Naive B cell (primary cell): ENCODE results near the gene IL17D. TPM values are rescaled to one million over a fixed set of nuclear protein-coding genes. Genes with fewer than 3 reads are reported as not detected.
A peak's percentile ranks its signal among the peaks of the same experiment; 100 is the strongest.
"Not testable (repeated sequence)": the region's sequence is repeated elsewhere in the genome, so short reads cannot be mapped to it uniquely, and the experiment has no call there.

ENCODE experiments used
- ATAC-seq, 2 donors: fragments of 150-1000 bp; cut with Tn5 transposase; 2 replicates each; pipeline ENCODE4 v1.10.0; 2021; ENCODE audit warnings: low read depth in 2 of 2, mild to moderate bottlenecking in 2 of 2, moderate library complexity in 2 of 2
- DNase-seq: peaks from one replicate; pipeline ENCODE4 v3.0.0; 2022
- H3K27ac Mint-ChIP-seq, 6 donors: one replicate each; pipeline ENCODE4 v1.8.0; 2020 to 2022; ENCODE audit warnings: mild to moderate bottlenecking in 6 of 6, mixed read lengths in 6 of 6, moderate library complexity in 5 of 6, inconsistent platforms in 2 of 6
- H3K27me3 Mint-ChIP-seq, 3 donors: one replicate each; pipeline ENCODE4 v1.8.0; 2021 to 2022; ENCODE audit warnings: mixed read lengths in 3 of 3, mild to moderate bottlenecking in 1 of 3
- H3K36me3 Mint-ChIP-seq, 2 donors: one replicate each; pipeline ENCODE4 v1.8.0; 2020 to 2022; ENCODE audit warnings: mixed read lengths in 2 of 2, inconsistent platforms in 1 of 2, mild to moderate bottlenecking in 1 of 2
- H3K4me1 Mint-ChIP-seq, 3 donors: one replicate each; pipeline ENCODE4 v1.8.0; 2020 to 2022; ENCODE audit warnings: mixed read lengths in 3 of 3, inconsistent platforms in 1 of 3, mild to moderate bottlenecking in 1 of 3, moderate library complexity in 1 of 3
- H3K4me3 Mint-ChIP-seq, 8 donors: one replicate each; pipeline ENCODE4 v1.8.0; 2020 to 2022; ENCODE audit warnings: mild to moderate bottlenecking in 8 of 8, mixed read lengths in 8 of 8, moderate library complexity in 8 of 8, inconsistent platforms in 2 of 8
- H3K9me3 Mint-ChIP-seq, 7 donors: one replicate each; pipeline ENCODE4 v1.8.0; 2020 to 2022; ENCODE audit warnings: mixed read lengths in 7 of 7, mild to moderate bottlenecking in 5 of 7, inconsistent platforms in 2 of 7, moderate library complexity in 1 of 7
- polyA plus RNA-seq, 6 donors: library from polyadenylated mRNA; unstranded; fragments of 300-500 nt; fragmentation: Illumina TruSeq; gene quantifications; one replicate each; pipeline ENCODE4 v1.2.3, GENCODE V29; 2021; ENCODE audit warnings: low read depth in 6 of 6

Gene IL17D, protein sequence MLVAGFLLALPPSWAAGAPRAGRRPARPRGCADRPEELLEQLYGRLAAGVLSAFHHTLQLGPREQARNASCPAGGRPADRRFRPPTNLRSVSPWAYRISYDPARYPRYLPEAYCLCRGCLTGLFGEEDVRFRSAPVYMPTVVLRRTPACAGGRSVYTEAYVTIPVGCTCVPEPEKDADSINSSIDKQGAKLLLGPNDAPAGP
- polyA plus RNA-seq: under 1 TPM in 2 of 6 donors, not detected in 4; 0.22 to 0.35 TPM

DNA sequence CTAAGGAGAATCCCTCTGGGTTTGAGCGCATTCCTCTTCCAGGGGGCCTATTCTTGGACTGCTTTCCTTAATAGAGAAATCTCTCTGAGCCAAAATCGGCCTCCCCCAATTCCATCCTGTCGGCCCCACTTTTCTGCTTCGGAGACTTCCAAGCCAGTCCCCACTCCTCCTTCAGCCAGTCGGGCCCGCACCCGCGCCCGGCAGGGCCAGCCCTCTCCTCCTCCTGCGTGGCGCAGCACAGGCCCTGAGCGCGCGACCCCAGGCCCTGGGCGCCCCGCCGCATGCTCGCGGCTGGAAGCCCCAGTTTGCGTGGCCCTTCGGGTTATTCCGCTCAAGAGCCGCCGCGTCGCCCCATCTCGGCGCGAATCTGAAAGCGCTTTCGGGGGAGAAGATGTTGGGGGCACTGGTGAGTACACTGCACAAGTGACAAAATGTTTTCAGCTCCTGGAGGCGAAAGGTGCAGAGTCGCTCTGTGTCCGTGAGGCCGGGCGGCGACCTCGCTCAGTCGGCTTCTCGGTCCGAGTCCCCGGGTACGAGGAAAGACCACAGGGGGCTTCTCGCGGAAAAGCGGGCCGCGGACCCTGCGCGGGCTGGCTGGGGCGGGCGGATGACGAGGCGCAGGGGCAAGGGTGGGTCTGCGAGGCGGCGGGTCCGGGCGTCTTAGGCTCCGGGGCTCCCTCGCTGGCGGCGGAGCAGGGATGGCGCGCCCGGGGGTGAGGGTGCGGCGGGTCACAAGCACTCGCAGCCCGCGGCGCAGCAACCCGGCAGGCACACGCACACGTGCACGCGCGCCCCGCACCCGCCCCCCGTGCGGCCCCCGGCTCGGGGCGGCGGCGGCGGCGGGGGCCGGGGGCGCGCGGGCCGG is at the start of gene IL17D:
IL17D (plus strand) TSS at position 785 of the 865 bp plus-strand sequence. CDS start 303 bp downstream, outside the sequence.
- ATAC-seq (peak; percentile 19 to 22), DNase-seq (peak; percentile 24)
- H3K27ac Mint-ChIP-seq: peak within 1 kb of the TSS in 5 of 6 donors; percentile 60 to 89 (median 81)
- peaks cover 15 to 26% (median 17%) of the 10 kb centered on the region in 3 donors for H3K27me3 Mint-ChIP-seq
- peak within 1 kb of the TSS; percentile 88 to 98 (median 92) for H3K4me3 Mint-ChIP-seq
- peaks cover 4 to 12% (median 8%) of the 10 kb centered on the region in 3 donors for H3K4me1 Mint-ChIP-seq
- H3K36me3 Mint-ChIP-seq: peaks cover 0 to 4% of the 10 kb centered on the region in 2 donors
- peaks cover 0 to 3% (median 0%) of the 10 kb centered on the region in 7 donors for H3K9me3 Mint-ChIP-seq

DNA sequence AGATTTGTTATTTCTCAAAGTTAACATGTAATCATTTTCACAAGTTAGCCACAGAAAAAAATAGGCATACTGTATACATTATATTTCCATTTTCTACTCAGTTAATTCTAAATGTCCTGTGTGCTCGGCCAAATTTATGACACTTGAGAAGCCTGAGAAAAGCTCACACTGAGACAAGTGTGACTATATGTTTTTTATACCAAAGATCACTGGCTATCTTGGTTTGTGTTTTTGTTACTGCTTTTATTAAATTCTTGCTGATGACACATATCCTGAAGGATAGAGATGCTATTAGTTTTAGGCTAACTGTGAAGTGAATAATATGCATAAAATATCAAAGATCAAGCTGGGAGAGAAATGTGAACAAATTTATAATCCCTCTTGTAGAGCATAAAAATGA is 49.3 kb upstream of the IL17D start:
- H3K4me1 Mint-ChIP-seq: no peaks in the 10 kb centered on the region
- no peak overlapping the region for H3K4me3 Mint-ChIP-seq
- no peak overlapping the region for H3K27ac Mint-ChIP-seq
- ATAC-seq: no peak
- peaks cover 0 to 19% of the 10 kb centered on the region in 2 donors for H3K36me3 Mint-ChIP-seq
- H3K9me3 Mint-ChIP-seq: no peaks in the 10 kb centered on the region
- H3K27me3 Mint-ChIP-seq: no peaks in the 10 kb centered on the region
- DNase-seq: no peak

- Mint-ChIP-seq H3K4me3 (no peak overlapping the region), H3K27ac (no peak overlapping the region)
Observed at GRCh38 chr13:20658451-20659040, 45.0 kb upstream of the IL17D start.

DNA sequence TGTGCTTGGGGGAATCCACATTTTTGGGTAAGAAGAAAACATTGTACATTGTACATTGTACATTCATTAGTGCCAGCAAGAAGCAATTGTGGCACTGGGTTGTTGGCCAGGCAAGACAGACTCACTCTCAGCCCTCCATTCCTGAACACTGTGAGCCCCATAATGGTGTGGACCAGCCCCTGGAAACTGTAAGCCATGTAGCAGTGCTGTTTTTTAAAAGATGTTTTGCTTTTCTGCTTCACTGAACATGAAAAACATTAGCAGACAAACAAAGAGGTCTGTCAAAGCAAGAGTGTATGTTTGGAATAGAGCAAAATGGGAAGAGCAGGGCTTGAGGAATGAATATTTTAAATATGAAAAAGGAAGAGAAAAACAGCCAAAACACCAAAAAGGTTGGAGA is 39.1 kb upstream of the IL17D start:
- H3K9me3 Mint-ChIP-seq: peaks cover 0 to 2% (median 0%) of the 10 kb centered on the region in 7 donors
- no peaks in the 10 kb centered on the region for H3K27me3 Mint-ChIP-seq
- no peaks in the 10 kb centered on the region for H3K4me1 Mint-ChIP-seq
- H3K27ac Mint-ChIP-seq: no peak overlapping the region
- DNase-seq: no peak
- H3K36me3 Mint-ChIP-seq: peaks cover 13 to 20% of the 10 kb centered on the region in 2 donors
- no peak for ATAC-seq
- H3K4me3 Mint-ChIP-seq: no peak overlapping the region

More at GRCh38 chr13:20658451-20659040, 45.0 kb upstream of the IL17D start:
- H3K4me1 Mint-ChIP-seq: no peaks in the 10 kb centered on the region
- ATAC-seq: no peak
- DNase-seq: no peak
- no peaks in the 10 kb centered on the region for H3K27me3 Mint-ChIP-seq
- no peaks in the 10 kb centered on the region for H3K9me3 Mint-ChIP-seq
- H3K36me3 Mint-ChIP-seq: peaks cover 8 to 17% of the 10 kb centered on the region in 2 donors

DNA sequence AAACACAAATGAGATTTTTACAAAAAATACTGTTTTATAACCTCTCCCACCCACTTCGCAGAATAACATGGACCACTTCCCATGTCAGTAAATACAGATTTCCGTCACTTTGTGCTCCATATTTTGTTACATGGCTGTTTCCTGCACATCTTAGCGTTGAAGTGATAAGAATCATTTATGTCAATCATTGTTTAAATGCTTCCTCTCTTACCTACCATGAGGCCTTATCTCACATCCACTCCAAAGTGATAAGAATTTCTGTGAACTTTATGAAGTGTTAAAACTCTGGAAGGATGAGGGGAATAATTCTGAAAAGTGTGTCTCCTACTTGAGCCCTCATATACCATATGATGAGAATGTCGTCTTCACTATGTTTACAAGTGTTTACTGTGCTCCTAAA is 36.6 kb upstream of the IL17D start:
- no peaks in the 10 kb centered on the region for H3K4me1 Mint-ChIP-seq
- no peak overlapping the region for H3K27ac Mint-ChIP-seq
- no peak overlapping the region for H3K4me3 Mint-ChIP-seq
- DNase-seq (no peak), ATAC-seq (no peak)
- H3K36me3 Mint-ChIP-seq: peaks cover 5 to 31% of the 10 kb centered on the region in 2 donors
- H3K9me3 Mint-ChIP-seq: peaks cover 0 to 2% (median 0%) of the 10 kb centered on the region in 7 donors
- no peaks in the 10 kb centered on the region for H3K27me3 Mint-ChIP-seq

DNA sequence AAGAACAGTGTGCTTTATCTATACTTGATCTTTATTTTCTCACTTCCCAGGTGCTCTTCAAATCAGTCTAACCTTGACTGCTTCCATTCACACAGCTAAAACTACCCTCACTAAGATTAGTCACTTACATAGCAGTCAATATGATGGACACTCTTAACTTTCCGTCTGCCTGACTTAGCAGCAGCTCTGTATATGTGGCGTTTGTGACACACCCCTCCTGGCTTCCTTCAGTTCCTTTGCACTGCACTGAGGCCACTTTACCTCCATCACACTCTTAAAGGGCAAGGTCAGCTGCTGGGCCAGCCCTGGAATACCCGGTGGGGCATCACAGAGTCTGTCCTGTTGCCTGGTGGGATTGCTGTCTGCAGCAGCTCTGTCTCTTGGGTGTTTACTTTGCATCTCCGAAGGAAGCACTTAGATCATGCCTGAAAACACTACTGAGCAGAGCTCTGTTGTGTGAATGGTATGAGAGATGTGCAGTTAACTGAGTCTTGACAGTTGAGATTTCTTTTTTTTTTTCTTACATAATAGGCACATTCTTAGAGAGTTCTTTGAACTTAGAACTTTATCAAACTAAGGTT is 35.6 kb upstream of the IL17D start:
- H3K4me1 Mint-ChIP-seq: no peaks in the 10 kb centered on the region
- DNase-seq (no peak), ATAC-seq (no peak)

GRCh38 chr13:20669162-20669561 is 34.3 kb upstream of the IL17D start:
- no peaks in the 10 kb centered on the region for H3K4me1 Mint-ChIP-seq
- no peak overlapping the region for H3K4me3 Mint-ChIP-seq
- ATAC-seq (no peak), DNase-seq (no peak)
- peaks cover 17 to 26% of the 10 kb centered on the region in 2 donors for H3K36me3 Mint-ChIP-seq
- H3K27me3 Mint-ChIP-seq: no peaks in the 10 kb centered on the region
- peaks cover 0 to 2% (median 0%) of the 10 kb centered on the region in 7 donors for H3K9me3 Mint-ChIP-seq
- H3K27ac Mint-ChIP-seq: no peak overlapping the region

More for the DNA sequence above, 35.6 kb upstream of the IL17D start:
- Mint-ChIP-seq H3K9me3 (peaks cover 0 to 2% (median 0%) of the 10 kb centered on the region in 7 donors), H3K27me3 (no peaks in the 10 kb centered on the region), H3K27ac (no peak overlapping the region), H3K36me3 (peaks cover 6 to 36% of the 10 kb centered on the region in 2 donors), H3K4me3 (no peak overlapping the region)

DNA sequence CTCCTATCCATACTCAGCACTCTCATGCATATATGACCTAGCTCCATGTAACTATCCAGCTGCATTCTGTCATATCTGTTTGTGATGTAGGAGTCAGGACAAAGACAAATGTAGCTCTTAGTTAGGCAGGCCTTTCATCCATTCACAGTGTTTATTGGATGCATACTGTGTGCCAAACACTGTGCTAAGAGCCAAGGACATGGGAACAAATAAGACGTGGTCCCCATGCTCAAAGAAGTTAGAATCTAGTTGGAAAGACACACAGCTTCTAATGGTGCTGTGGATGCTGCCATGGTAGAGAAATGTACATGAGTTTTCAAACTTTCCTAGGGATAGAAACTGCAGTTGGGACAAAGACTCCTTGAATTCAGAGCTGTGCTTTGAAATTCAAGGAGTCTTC is 31.7 kb upstream of the IL17D start:
- no peaks in the 10 kb centered on the region for H3K9me3 Mint-ChIP-seq

GRCh38 chr13:20672772-20673171 is 30.7 kb upstream of the IL17D start:
- DNase-seq (no peak), ATAC-seq (no peak)
- Mint-ChIP-seq H3K27me3 (no peaks in the 10 kb centered on the region), H3K27ac (no peak overlapping the region), H3K36me3 (peaks cover 14 to 16% of the 10 kb centered on the region in 2 donors), H3K4me3 (no peak overlapping the region), H3K9me3 (no peaks in the 10 kb centered on the region), H3K4me1 (no peaks in the 10 kb centered on the region)

More for the DNA sequence above, 31.7 kb upstream of the IL17D start:
- ATAC-seq: no peak
- no peaks in the 10 kb centered on the region for H3K4me1 Mint-ChIP-seq
- H3K4me3 Mint-ChIP-seq: no peak overlapping the region
- DNase-seq: no peak
- peaks cover 14 to 16% of the 10 kb centered on the region in 2 donors for H3K36me3 Mint-ChIP-seq
- H3K27ac Mint-ChIP-seq: no peak overlapping the region
- H3K27me3 Mint-ChIP-seq: no peaks in the 10 kb centered on the region

GRCh38 chr13:20673715-20674114 is 29.8 kb upstream of the IL17D start:
- Mint-ChIP-seq H3K4me3 (no peak overlapping the region), H3K27ac (no peak overlapping the region), H3K4me1 (no peaks in the 10 kb centered on the region), H3K36me3 (peaks cover 14 to 16% of the 10 kb centered on the region in 2 donors), H3K9me3 (no peaks in the 10 kb centered on the region), H3K27me3 (no peaks in the 10 kb centered on the region)
- DNase-seq (no peak), ATAC-seq (no peak)

GRCh38 chr13:20676213-20676612 is 27.3 kb upstream of the IL17D start:
- Mint-ChIP-seq H3K27me3 (no peaks in the 10 kb centered on the region), H3K4me3 (no peak overlapping the region), H3K36me3 (peaks cover 19 to 21% of the 10 kb centered on the region in 2 donors), H3K4me1 (no peaks in the 10 kb centered on the region), H3K27ac (peak overlapping the region in 1 of 6 donors; percentile 25), H3K9me3 (no peaks in the 10 kb centered on the region)
- ATAC-seq: no peak
- no peak for DNase-seq

- H3K4me1 Mint-ChIP-seq, H3K9me3 Mint-ChIP-seq, ATAC-seq, H3K4me3 Mint-ChIP-seq, H3K27me3 Mint-ChIP-seq, DNase-seq: not testable (repeated sequence)
- Mint-ChIP-seq H3K36me3 (peaks cover 6 to 14% of the 10 kb centered on the region in 2 donors), H3K27ac (peak overlapping the region in 1 of 6 donors; percentile 5)
Observed at GRCh38 chr13:20678606-20679005, 24.9 kb upstream of the IL17D start.

DNA sequence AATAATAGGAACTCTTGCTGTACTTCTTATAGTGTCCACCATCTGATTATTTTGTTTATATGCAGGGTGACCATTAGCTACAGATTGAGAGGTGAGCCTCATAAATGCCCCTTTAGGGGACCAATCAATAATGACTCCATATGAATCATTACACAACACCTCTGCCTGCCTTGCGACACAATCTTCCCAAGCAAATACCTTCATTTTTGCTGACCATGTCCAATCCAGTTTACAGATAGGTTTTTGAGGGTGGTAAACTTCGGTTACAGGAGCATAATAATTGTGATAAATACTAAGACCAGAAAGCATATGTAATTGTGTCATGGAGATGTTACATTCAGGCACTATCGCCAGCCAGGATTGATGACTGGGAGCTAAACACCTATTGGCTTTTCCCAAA is 23.6 kb upstream of the IL17D start:
- no peaks in the 10 kb centered on the region for H3K4me1 Mint-ChIP-seq
- H3K4me3 Mint-ChIP-seq: no peak overlapping the region
- H3K9me3 Mint-ChIP-seq: no peaks in the 10 kb centered on the region
- DNase-seq (no peak), ATAC-seq (no peak)
- no peak overlapping the region for H3K27ac Mint-ChIP-seq
- no peaks in the 10 kb centered on the region for H3K27me3 Mint-ChIP-seq
- H3K36me3 Mint-ChIP-seq: peaks cover 6 to 8% of the 10 kb centered on the region in 2 donors
